Progenitor cell of endocrine pancreas (in vitro differentiated cells): Measurements from ENCODE around the gene SCAMP3. TPM values are rescaled to one million over a fixed set of nuclear protein-coding genes. Genes with fewer than 3 reads are reported as not detected.

Experiments
- DNase-seq: peaks from one replicate; pipeline ENCODE4 v3.0.0; 2021; ENCODE audit warnings: low spot score; ENCODE audit not compliant: unreplicated experiment
- H3K27ac Mint-ChIP-seq: 2 replicates; pipeline ENCODE4 v1.8.0; 2021; ENCODE audit warnings: mild to moderate bottlenecking, moderate library complexity, mixed read lengths
- H3K27me3 Mint-ChIP-seq: 2 replicates; pipeline ENCODE4 v1.8.0; 2021; ENCODE audit warnings: mixed read lengths
- H3K36me3 Mint-ChIP-seq: 2 replicates; pipeline ENCODE4 v1.8.0; 2022; ENCODE audit warnings: mixed read lengths; ENCODE audit not compliant: insufficient read depth
- H3K4me1 Mint-ChIP-seq: 2 replicates; pipeline ENCODE4 v1.8.0; 2021; ENCODE audit warnings: low read depth, mixed read lengths
- H3K4me3 Mint-ChIP-seq: 2 replicates; pipeline ENCODE4 v1.8.0; 2021; ENCODE audit warnings: low read depth, mild to moderate bottlenecking, moderate library complexity, mixed read lengths
- H3K9me3 Mint-ChIP-seq: 2 replicates; pipeline ENCODE4 v1.8.0; 2021; ENCODE audit warnings: low read depth, mixed read lengths
- total RNA-seq: library from RNA; stranded (reverse); gene quantifications from 2 replicates; pipeline ENCODE4 v1.2.1, GENCODE V29; 2021
- TF ChIP-seq, protein P1 (sequence below): fragments of 200-600 bp; sonication (generic); IDR thresholded peaks from one replicate; pipeline ENCODE4 v1.5.0; 2021; ENCODE audit warnings: antibody characterized with exemption, mild to moderate bottlenecking; ENCODE audit not compliant: unreplicated experiment

Gene SCAMP3
- total RNA-seq, 1 donor from 2014 or later, result 53.1 TPM

DNA sequence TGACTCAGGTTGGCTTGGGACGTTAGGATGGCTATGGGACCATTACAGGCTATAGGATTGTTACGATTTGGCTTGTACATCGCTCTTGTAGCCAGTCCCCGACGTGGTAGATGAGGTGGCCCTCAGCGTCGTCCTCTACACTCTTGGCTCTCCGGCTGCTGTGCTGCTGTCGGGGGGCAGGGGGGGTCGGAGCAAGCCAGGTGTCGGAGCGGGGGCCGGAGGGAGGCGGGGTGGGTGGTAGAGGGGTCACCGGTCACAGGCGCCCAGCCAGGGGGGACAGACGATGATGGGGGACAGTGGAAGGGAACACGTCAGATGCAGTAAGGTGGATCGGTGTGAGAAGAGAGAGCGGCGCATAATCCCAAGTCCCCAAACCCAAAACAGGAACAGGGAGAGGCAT, 6.5 kb upstream of the SCAMP3 start:
- H3K9me3 Mint-ChIP-seq, result no peaks in the 10 kb centered on the region
- no peak overlapping the region for H3K4me3 Mint-ChIP-seq
- no peaks in the 10 kb centered on the region for H3K27me3 Mint-ChIP-seq
- DNase-seq, result no peak
- TF ChIP-seq, protein P1, sequence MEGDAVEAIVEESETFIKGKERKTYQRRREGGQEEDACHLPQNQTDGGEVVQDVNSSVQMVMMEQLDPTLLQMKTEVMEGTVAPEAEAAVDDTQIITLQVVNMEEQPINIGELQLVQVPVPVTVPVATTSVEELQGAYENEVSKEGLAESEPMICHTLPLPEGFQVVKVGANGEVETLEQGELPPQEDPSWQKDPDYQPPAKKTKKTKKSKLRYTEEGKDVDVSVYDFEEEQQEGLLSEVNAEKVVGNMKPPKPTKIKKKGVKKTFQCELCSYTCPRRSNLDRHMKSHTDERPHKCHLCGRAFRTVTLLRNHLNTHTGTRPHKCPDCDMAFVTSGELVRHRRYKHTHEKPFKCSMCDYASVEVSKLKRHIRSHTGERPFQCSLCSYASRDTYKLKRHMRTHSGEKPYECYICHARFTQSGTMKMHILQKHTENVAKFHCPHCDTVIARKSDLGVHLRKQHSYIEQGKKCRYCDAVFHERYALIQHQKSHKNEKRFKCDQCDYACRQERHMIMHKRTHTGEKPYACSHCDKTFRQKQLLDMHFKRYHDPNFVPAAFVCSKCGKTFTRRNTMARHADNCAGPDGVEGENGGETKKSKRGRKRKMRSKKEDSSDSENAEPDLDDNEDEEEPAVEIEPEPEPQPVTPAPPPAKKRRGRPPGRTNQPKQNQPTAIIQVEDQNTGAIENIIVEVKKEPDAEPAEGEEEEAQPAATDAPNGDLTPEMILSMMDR, result no peak
- H3K27ac Mint-ChIP-seq, result no peak overlapping the region
- H3K4me1 Mint-ChIP-seq, result peaks cover 12% of the 10 kb centered on the region
- H3K36me3 Mint-ChIP-seq, result peaks cover 33% of the 10 kb centered on the region

DNA sequence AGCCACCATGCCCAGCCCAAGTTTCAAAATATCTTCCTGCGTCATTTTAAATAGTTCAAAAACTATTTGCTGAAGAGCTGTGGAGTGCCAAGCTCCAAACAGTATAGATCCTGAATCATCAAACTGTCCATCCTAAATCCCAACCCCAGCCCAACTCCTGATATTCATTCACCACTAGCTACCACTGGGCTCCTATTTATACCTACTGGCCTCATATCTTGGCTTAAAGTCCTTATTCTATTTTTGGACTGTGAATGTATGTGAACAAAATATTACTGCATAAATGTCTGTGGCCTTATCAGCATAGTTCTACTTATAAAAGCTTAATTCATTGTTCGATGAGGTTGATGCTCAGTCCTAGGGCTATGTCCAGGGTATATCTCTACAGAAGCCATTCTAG, 5.2 kb upstream of the SCAMP3 start:
- no peak for DNase-seq
- TF ChIP-seq, protein P1, result no peak
- Mint-ChIP-seq H3K4me3 (no peak overlapping the region), H3K27me3 (no peaks in the 10 kb centered on the region), H3K36me3 (peaks cover 32% of the 10 kb centered on the region), H3K9me3 (no peaks in the 10 kb centered on the region), H3K27ac (no peak overlapping the region), H3K4me1 (peaks cover 10% of the 10 kb centered on the region)

DNA sequence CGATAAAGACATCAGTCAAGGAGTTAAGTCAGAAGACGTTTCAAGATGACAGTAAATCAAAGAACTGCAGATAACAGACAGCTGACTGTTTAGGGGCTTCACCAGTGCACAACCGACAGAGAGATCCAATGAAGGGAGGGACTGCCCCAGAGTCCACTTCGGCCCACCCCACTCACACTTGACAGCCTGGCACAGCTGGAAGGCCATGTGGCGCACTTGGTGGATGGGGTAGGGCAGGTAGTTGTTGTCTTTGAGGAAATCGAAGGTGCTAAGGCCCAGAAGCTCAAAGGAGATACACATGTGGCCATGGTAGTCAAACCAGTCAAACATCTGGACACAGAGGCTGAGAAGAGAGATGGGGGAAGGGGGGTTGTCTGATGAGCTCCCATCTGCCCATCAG, 4.4 kb upstream of the SCAMP3 start:
- Mint-ChIP-seq H3K36me3 (peaks cover 29% of the 10 kb centered on the region), H3K27me3 (no peaks in the 10 kb centered on the region), H3K27ac (no peak overlapping the region)

DNA sequence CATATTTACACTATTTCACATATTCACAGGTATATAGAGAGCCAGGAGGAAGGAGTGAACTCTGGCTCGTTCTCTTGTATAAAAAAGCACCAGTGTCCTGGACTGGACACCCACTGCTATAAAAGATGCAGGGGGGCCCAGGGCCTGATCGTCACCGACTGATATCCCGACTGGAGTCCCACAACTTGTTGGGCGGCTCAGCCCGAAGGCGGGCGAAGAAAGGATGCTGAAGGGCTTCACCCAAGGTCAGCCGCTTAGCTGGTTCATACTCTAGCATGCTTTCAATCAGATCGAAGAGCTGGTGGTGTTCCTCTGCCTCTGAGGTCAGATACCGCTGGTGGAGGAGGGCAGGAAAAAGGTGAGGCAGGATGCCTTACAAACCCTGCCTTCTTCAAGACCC, 907 bp upstream of the SCAMP3 start:
- no peaks in the 10 kb centered on the region for H3K27me3 Mint-ChIP-seq
- H3K9me3 Mint-ChIP-seq, result no peaks in the 10 kb centered on the region
- peaks cover 23% of the 10 kb centered on the region for H3K36me3 Mint-ChIP-seq
- no peak overlapping the region for H3K4me3 Mint-ChIP-seq
- H3K27ac Mint-ChIP-seq, result peak overlapping the region; percentile 94
- TF ChIP-seq, protein P1, result no peak
- DNase-seq, result no peak
- peaks cover 20% of the 10 kb centered on the region for H3K4me1 Mint-ChIP-seq

More for the DNA sequence above, 4.4 kb upstream of the SCAMP3 start:
- H3K4me3 Mint-ChIP-seq, result no peak overlapping the region
- peaks cover 13% of the 10 kb centered on the region for H3K4me1 Mint-ChIP-seq
- TF ChIP-seq, protein P1, result no peak
- DNase-seq, result no peak
- H3K9me3 Mint-ChIP-seq, result no peaks in the 10 kb centered on the region

DNA sequence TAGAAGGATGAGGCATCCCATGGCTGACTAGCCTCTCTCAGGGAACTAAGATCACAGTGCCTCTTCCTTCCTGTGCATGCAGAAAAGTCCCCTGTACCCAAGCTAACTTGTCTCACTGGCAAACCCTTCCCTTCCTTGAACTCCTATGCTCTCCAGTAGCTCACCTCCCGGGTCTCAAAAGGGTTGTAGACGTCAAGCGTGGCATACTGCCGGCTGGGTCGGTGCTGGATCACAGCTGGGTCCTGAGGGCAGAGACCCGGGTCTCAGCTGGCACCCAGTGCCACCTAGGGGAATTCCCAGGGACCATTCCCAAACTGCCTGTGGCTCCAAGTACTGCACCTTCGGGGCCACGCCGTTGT, 688 bp downstream of the SCAMP3 start:
- peaks cover 20% of the 10 kb centered on the region for H3K4me1 Mint-ChIP-seq
- TF ChIP-seq, protein P1, result peak; percentile 34
- peak overlapping the region; percentile 94 for H3K27ac Mint-ChIP-seq
- no peak for DNase-seq
- peak overlapping the region; percentile 94 for H3K4me3 Mint-ChIP-seq
- no peaks in the 10 kb centered on the region for H3K27me3 Mint-ChIP-seq
- peaks cover 19% of the 10 kb centered on the region for H3K36me3 Mint-ChIP-seq
- no peaks in the 10 kb centered on the region for H3K9me3 Mint-ChIP-seq
